GM12872 (cell line): ENCODE measurements around the gene PLXDC2.

ENCODE experiments used
- CTCF ChIP-seq: IDR thresholded peaks from 3 replicates; pipeline ENCODE4 v1.5.1; 2011; ENCODE audit warnings: low read depth, mild to moderate bottlenecking, low read length, moderate library complexity; ENCODE audit not compliant: insufficient read depth

PLXDC2 gene

DNA sequence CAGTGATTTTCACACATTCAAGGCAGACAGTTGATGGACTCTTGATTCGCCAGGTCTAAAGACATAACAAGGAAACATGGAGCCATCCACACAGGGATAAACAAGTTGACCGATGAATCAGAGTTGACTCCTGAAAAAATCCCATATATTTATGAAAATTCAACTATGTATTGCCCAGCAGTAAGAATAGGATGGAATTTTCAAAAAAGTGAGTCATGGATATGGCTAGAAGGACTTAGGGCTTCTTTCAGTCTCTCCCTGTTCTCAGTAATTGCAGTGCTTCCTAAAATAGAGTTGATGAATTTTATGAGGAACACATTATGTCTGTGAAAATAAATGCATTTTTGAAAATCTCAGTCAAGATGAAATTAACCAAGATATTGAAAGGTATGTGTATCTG, 301.2 kb downstream of the PLXDC2 start:
- TF ChIP-seq CTCF: no peak

GRCh38 chr10:20118119-20118518, 301.9 kb downstream of the PLXDC2 start:
- TF ChIP-seq CTCF: no peak

DNA sequence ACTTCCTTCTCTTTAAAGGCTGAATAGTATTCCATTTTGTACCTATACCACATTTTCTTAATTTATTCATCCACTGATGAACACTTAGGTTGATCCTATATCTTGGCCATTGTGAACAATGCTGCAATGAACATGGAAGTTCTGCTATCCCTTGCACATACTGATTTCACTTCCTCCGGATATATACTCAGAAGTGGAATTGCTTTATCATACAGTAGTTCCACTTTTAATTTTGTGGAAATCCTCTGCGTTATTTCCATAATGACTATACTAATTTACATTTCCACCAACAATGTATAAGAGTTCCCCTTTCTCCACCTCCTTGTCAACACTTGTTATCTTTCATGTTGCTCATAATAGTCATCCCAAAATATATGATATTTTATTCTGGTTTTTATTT, 312.6 kb downstream of the PLXDC2 start:
- no peak for TF ChIP-seq CTCF

DNA sequence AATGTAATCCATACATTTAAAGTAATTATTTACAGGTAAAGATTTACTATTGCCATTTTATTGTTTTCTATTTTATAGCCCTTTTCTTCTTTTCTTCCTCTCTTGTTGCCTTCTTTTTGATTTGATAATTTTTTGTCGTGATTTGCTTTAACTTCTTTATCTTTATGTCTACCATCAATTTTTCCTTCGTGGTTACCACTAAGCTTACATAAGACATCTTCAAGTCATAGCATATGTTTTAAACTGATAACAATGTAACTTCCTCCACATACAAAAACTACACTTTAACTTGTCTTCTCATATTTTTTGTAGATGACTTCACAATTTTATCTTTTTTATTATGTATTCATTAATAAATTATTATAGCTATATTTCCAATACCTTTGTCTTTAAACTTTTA, 316.6 kb downstream of the PLXDC2 start:
- no peak for TF ChIP-seq CTCF

GRCh38 chr10:20133669-20134189, 317.5 kb downstream of the PLXDC2 start:
- no peak for TF ChIP-seq CTCF

- no peak for TF ChIP-seq CTCF
Measured at GRCh38 chr10:20142311-20142710, 326.1 kb downstream of the PLXDC2 start.

DNA sequence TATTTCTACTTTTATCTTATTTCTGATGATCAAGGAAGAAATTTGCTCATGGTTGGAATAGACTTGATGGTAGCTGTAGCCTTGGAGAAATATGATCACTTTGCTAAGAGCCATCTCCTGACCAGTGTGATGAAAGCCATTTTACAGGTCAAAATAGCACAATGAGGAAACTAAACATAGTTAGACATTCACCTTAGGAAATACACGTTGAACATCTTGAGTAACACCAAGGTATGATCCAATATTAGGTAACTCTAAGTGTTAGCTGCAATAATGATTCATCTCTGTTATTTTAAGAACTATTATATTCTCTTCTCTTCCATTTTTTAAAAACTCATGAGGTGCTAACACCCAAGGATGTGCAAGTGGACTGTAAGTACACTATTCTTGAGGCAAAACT, 328.0 kb downstream of the PLXDC2 start:
- TF ChIP-seq CTCF: no peak

GRCh38 chr10:20146004-20146403, 329.8 kb downstream of the PLXDC2 start:
- no peak for TF ChIP-seq CTCF
